Tibial nerve (tissue), 4 donors: ENCODE results near the gene RNF13.

Experiments used
- CTCF ChIP-seq, 5 experiments: fragments of 200-600 bp in 3 of 5; fragments of 450-650 bp in 2 of 5; sonication (generic) in 3 of 5; IDR thresholded peaks; one replicate each; pipeline ENCODE4 v1.5.1; 2016 to 2019; ENCODE audit warnings: antibody characterized with exemption in 5 of 5, mild to moderate bottlenecking in 3 of 5, moderate library complexity in 2 of 5
- EP300 ChIP-seq, 2 donors: sonication (generic); formaldehyde crosslinking; IDR thresholded peaks; one replicate each; pipeline ENCODE4 v1.6.1; 2017; ENCODE audit warnings: antibody characterized with exemption in 2 of 2, mild to moderate bottlenecking in 1 of 2
- POLR2A ChIP-seq, 2 donors: fragments of 450-650 bp; IDR thresholded peaks; one replicate each; pipeline ENCODE4 v1.6.1; 2017; ENCODE audit warnings: antibody characterized with exemption in 2 of 2, mild to moderate bottlenecking in 2 of 2, moderate library complexity in 2 of 2

- TF ChIP-seq POLR2A (IDR thresholded peaks at IDR 0.05) = no peak
- no peak for TF ChIP-seq CTCF (IDR thresholded peaks at IDR 0.05)
- TF ChIP-seq EP300 (IDR thresholded peaks at IDR 0.05) = no peak
These were observed 150.5 kb downstream of the RNF13 start for GRCh38 chr3:149963485-149963884.
